Fibroblast of lung (primary cell): Measurements from ENCODE around the gene ABCB1. TPM values are rescaled to one million over a fixed set of nuclear protein-coding genes. Genes with fewer than 3 reads are reported as not detected.
A peak's percentile ranks its signal among the peaks of the same experiment; 100 is the strongest.

Experiments
- DNase-seq, 2 donors: peaks; one replicate each; pipeline versions ENCODE4 v3.0.0 to v3.0.0-alpha.2; 2010; ENCODE audit warnings: low read depth in 2 of 2
- H2AFZ ChIP-seq: 2 replicates; pipeline ENCODE4 v1.5.1; 2012; ENCODE audit warnings: low read length, control low read depth, inconsistent platforms
- H3K27ac ChIP-seq: 2 replicates; pipeline ENCODE4 v1.5.1; 2011; ENCODE audit warnings: low read length, control low read depth; ENCODE audit not compliant: insufficient read depth
- H3K27me3 ChIP-seq: 2 replicates; pipeline ENCODE4 v1.5.1; 2011; ENCODE audit warnings: mild to moderate bottlenecking, low read length; ENCODE audit not compliant: control insufficient read depth, insufficient read depth
- H3K36me3 ChIP-seq: 2 replicates; pipeline ENCODE4 v1.5.1; 2011; ENCODE audit warnings: low read length; ENCODE audit not compliant: control insufficient read depth, insufficient read depth
- H3K4me1 ChIP-seq: 2 replicates; pipeline ENCODE4 v1.5.1; 2011; ENCODE audit warnings: low read length; ENCODE audit not compliant: control insufficient read depth, insufficient read depth; ENCODE audit errors: extremely low read depth
- H3K4me2 ChIP-seq: 2 replicates; pipeline ENCODE4 v1.5.1; 2011; ENCODE audit warnings: low read length, control low read depth; ENCODE audit not compliant: insufficient read depth; ENCODE audit errors: extremely low read depth
- H3K4me3 ChIP-seq, 4 experiments: fragments of 200-600 bp in 1 of 4; sonication (generic) in 1 of 4; replicated peaks in 1 of 4; 2 replicates each; pipeline ENCODE4 v1.5.1; 2011 to 2016; ENCODE audit warnings: low read length in 4 of 4, low read depth in 3 of 4, mild to moderate bottlenecking in 3 of 4, control low read depth in 2 of 4, inconsistent platforms in 1 of 4, mixed read lengths in 1 of 4; ENCODE audit not compliant: insufficient read depth in 1 of 4; ENCODE audit errors: control extremely low read depth in 1 of 4
- H3K79me2 ChIP-seq: 2 replicates; pipeline ENCODE4 v1.5.1; 2012; ENCODE audit warnings: mild to moderate bottlenecking, low read length, inconsistent platforms; ENCODE audit not compliant: control insufficient read depth, insufficient read depth
- H3K9ac ChIP-seq: 2 replicates; pipeline ENCODE4 v1.5.1; 2011; ENCODE audit warnings: mild to moderate bottlenecking, low read length, control low read depth; ENCODE audit not compliant: insufficient read depth
- H3K9me3 ChIP-seq: 2 replicates; pipeline ENCODE4 v1.5.1; 2012; ENCODE audit warnings: low read depth, low read length; ENCODE audit not compliant: control insufficient read depth, insufficient read depth
- H4K20me1 ChIP-seq: 2 replicates; pipeline ENCODE4 v1.5.1; 2011; ENCODE audit warnings: low read length; ENCODE audit not compliant: control insufficient read depth, insufficient read depth; ENCODE audit errors: extremely low read depth
- CTCF ChIP-seq, 2 donors: IDR thresholded peaks in 1 of 2; conservative IDR thresholded peaks in 1 of 2; 1 replicate in 1 of 2; 2 replicates in 1 of 2; pipeline ENCODE4 v1.5.1; 2011 to 2012; ENCODE audit warnings: low read length in 2 of 2, control low read depth in 1 of 2, inconsistent platforms in 1 of 2, low read depth in 1 of 2, mild to moderate bottlenecking in 1 of 2
- EZH2 ChIP-seq: IDR thresholded peaks from 2 replicates; pipeline ENCODE4 v1.5.1; 2012; ENCODE audit warnings: low read length, control low read depth, mild to moderate bottlenecking; ENCODE audit errors: missing control alignments
- polyA plus RNA-seq, 2 donors: library from polyadenylated mRNA; depleted of rRNA in 1 of 2; stranded (reverse) in 1 of 2; unstranded in 1 of 2; fragments of >200 nt; gene quantifications; 2 replicates each; pipeline ENCODE4 v1.2.1, GENCODE V29; 2011 to 2012; ENCODE audit warnings: missing spikeins in 1 of 2
- total RNA-seq: library from RNA; depleted of rRNA; stranded (reverse); fragments of >200 nt; gene quantifications from 2 replicates; pipeline ENCODE4 v1.2.1, GENCODE V29; 2014

ABCB1 gene
- total and polyA plus RNA-seq, 2 donors (not counting 1 experiment from before 2014, with no cell fraction given) = 1.1 to 4.8 TPM

- Histone ChIP-seq H3K36me3 (no peaks in the 10 kb centered on the region), H3K79me2 (no peaks in the 10 kb centered on the region), H3K27me3 (no peaks in the 10 kb centered on the region), H3K4me3 (no peak overlapping the region), H3K4me2 (no peak overlapping the region), H3K9me3 (no peaks in the 10 kb centered on the region), H4K20me1 (no peaks in the 10 kb centered on the region), H3K9ac (no peak overlapping the region), H3K27ac (no peak overlapping the region), H2AFZ (no peak overlapping the region), H3K4me1 (no peaks in the 10 kb centered on the region)
- DNase-seq = peak in 1 of 2 donors; percentile 65
- no peak for TF ChIP-seq EZH2
- no peak for TF ChIP-seq CTCF (conservative IDR thresholded peaks at IDR 0.05 in 1 of 2, IDR thresholded peaks at IDR 0.05 in 1 of 2; ENCODE audit: low read depth in 1 of 2, low read length in 2 of 2)
Measured at GRCh38 chr7:87517136-87517815, 83.4 kb downstream of the ABCB1 start.

GRCh38 chr7:87513735-87514335 is 86.8 kb downstream of the ABCB1 start:
- H2AFZ ChIP-seq = no peak overlapping the region
- H3K4me1 ChIP-seq = no peaks in the 10 kb centered on the region
- H3K27ac ChIP-seq = no peak overlapping the region
- H3K36me3 ChIP-seq = no peaks in the 10 kb centered on the region
- H3K79me2 ChIP-seq = no peaks in the 10 kb centered on the region
- H3K27me3 ChIP-seq = no peaks in the 10 kb centered on the region
- no peaks in the 10 kb centered on the region for H3K9me3 ChIP-seq
- DNase-seq = no peak
- H4K20me1 ChIP-seq = no peaks in the 10 kb centered on the region
- no peak overlapping the region for H3K4me2 ChIP-seq
- H3K4me3 ChIP-seq = no peak overlapping the region
- no peak overlapping the region for H3K9ac ChIP-seq
- no peak for TF ChIP-seq CTCF (conservative IDR thresholded peaks at IDR 0.05 in 1 of 2, IDR thresholded peaks at IDR 0.05 in 1 of 2; ENCODE audit: low read depth in 1 of 2, low read length in 2 of 2)
- TF ChIP-seq EZH2 = no peak

GRCh38 chr7:87512906-87513305 is 87.8 kb downstream of the ABCB1 start:
- no peaks in the 10 kb centered on the region for H3K4me1 ChIP-seq
- H3K79me2 ChIP-seq = no peaks in the 10 kb centered on the region
- no peaks in the 10 kb centered on the region for H4K20me1 ChIP-seq
- TF ChIP-seq CTCF (conservative IDR thresholded peaks at IDR 0.05 in 1 of 2, IDR thresholded peaks at IDR 0.05 in 1 of 2; ENCODE audit: low read depth in 1 of 2, low read length in 2 of 2) (no peak), EZH2 (no peak)
- H3K36me3 ChIP-seq = no peaks in the 10 kb centered on the region
- no peak overlapping the region for H3K27ac ChIP-seq
- no peak overlapping the region for H3K9ac ChIP-seq
- no peak overlapping the region for H3K4me3 ChIP-seq
- no peak overlapping the region for H2AFZ ChIP-seq
- DNase-seq = no peak
- no peaks in the 10 kb centered on the region for H3K27me3 ChIP-seq
- H3K9me3 ChIP-seq = no peaks in the 10 kb centered on the region
- H3K4me2 ChIP-seq = no peak overlapping the region
